ENCODE results near the gene ACSL4. TPM values are rescaled to one million over a fixed set of nuclear protein-coding genes. Genes with fewer than 3 reads are reported as not detected.

The ACSL4 gene
- total RNA-seq, 1 donor: 117 TPM

DNA sequence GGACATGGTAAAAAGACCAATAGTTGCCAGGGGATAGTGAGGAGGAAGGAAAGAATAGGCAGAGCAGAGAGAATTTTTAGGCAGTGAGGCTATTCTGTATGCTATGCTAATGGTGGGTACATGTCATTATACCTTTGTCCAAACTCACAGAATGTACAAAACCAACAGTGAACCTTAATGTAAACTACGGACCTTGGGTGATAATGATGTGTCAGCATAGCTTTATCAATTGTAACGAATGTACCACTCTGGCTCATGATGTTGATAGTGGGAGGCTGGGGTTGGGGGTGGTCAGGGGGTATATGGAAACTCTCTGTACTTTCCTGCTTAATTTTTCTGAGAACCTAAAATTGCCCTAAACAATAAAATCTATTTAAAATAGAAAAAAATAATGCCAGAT, 37.7 kb upstream of the ACSL4 start:
- Histone ChIP-seq H3K4me3 (ENCODE audit: insufficient read depth, low read length) (no peak overlapping the region), H3K36me3 (ENCODE audit: insufficient read depth, low read length) (no peaks in the 10 kb centered on the region), H4K20me1 (ENCODE audit: insufficient read depth, low read length) (no peaks in the 10 kb centered on the region), H3K27me3 (ENCODE audit: insufficient read depth, low read length) (no peaks in the 10 kb centered on the region), H3K27ac (ENCODE audit: low read depth, low read length) (no peak overlapping the region), H3K4me2 (ENCODE audit: insufficient read depth, low read length) (no peak overlapping the region), H2AFZ (ENCODE audit: low read length) (no peak overlapping the region), H3K9me3 (ENCODE audit: low read depth, low read length) (no peaks in the 10 kb centered on the region), H3K4me1 (ENCODE audit: insufficient read depth, low read length) (peaks cover 24% of the 10 kb centered on the region), H3K79me2 (ENCODE audit: insufficient read depth, low read length) (no peaks in the 10 kb centered on the region)
- TF ChIP-seq, protein P1, sequence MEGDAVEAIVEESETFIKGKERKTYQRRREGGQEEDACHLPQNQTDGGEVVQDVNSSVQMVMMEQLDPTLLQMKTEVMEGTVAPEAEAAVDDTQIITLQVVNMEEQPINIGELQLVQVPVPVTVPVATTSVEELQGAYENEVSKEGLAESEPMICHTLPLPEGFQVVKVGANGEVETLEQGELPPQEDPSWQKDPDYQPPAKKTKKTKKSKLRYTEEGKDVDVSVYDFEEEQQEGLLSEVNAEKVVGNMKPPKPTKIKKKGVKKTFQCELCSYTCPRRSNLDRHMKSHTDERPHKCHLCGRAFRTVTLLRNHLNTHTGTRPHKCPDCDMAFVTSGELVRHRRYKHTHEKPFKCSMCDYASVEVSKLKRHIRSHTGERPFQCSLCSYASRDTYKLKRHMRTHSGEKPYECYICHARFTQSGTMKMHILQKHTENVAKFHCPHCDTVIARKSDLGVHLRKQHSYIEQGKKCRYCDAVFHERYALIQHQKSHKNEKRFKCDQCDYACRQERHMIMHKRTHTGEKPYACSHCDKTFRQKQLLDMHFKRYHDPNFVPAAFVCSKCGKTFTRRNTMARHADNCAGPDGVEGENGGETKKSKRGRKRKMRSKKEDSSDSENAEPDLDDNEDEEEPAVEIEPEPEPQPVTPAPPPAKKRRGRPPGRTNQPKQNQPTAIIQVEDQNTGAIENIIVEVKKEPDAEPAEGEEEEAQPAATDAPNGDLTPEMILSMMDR (IDR thresholded peaks at IDR 0.05; ENCODE audit: extremely low read depth, low read depth, low read length): no peak
- no peak for DNase-seq (ENCODE audit: insufficient read length, low spot score, missing footprints)

DNA sequence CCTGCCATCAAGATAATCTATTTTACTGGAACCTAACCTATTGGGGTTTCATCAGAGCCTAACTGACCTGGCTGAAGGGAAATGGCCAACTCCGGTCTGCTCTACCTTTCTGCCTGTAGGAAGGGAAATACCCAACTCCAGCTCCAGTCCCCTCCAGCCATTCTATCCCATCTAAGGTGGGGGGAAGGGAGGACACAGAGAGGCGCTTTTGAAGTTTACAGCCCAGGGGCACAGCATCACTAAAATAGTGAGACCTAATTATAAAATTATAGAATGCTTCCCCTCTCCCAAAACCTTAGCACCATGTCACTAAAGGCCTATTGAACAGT, 27.8 kb upstream of the ACSL4 start:
- H3K4me1 ChIP-seq (ENCODE audit: insufficient read depth, low read length): no peaks in the 10 kb centered on the region
- H3K36me3 ChIP-seq (ENCODE audit: insufficient read depth, low read length): no peaks in the 10 kb centered on the region
- no peak overlapping the region for H3K27ac ChIP-seq (ENCODE audit: low read depth, low read length)
- no peaks in the 10 kb centered on the region for H3K79me2 ChIP-seq (ENCODE audit: insufficient read depth, low read length)
- no peaks in the 10 kb centered on the region for H4K20me1 ChIP-seq (ENCODE audit: insufficient read depth, low read length)
- no peaks in the 10 kb centered on the region for H3K9me3 ChIP-seq (ENCODE audit: low read depth, low read length)
- no peak overlapping the region for H2AFZ ChIP-seq (ENCODE audit: low read length)
- TF ChIP-seq, protein P1 (IDR thresholded peaks at IDR 0.05; ENCODE audit: extremely low read depth, low read depth, low read length): no peak
- no peak overlapping the region for H3K4me2 ChIP-seq (ENCODE audit: insufficient read depth, low read length)
- H3K4me3 ChIP-seq (ENCODE audit: insufficient read depth, low read length): no peak overlapping the region
- no peak for DNase-seq (ENCODE audit: insufficient read length, low spot score, missing footprints)
- no peaks in the 10 kb centered on the region for H3K27me3 ChIP-seq (ENCODE audit: insufficient read depth, low read length)

DNA sequence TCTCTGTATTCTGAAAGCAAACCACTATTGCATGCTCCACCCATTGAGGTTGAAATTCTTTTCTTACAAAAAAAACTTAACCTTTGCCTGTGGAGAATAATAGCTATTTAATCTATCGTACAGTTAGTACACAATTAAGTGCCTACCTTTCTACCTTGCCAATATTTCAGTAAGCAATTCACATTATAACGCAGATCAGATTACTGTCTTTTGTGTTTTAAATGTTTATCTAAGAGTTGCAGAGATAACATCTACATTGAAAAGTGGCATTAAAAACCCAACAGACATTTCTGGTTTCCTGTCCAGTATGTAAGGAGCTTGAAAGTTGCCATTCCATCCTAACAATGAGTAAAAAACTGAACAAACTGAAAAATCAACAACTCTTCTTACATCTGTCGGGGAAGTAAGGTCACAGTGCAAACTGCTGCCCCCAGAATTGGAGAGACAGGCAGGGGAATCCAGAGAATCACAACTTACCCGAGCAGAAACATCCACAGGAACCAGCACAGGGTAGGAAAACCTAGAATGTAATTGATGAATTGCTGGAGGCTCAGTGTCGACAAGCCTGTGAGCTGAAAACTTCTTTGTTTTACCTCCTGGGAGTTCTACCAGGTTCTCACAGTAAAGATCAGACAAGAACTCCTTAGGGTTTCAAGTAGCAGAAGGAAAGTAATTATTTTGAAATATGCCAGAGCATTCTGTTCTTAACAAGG, 27.3 kb upstream of the ACSL4 start:
- H3K4me3 ChIP-seq (ENCODE audit: insufficient read depth, low read length): no peak overlapping the region
- DNase-seq (ENCODE audit: insufficient read length, low spot score, missing footprints): no peak
- peak overlapping the region; percentile 57 for H2AFZ ChIP-seq (ENCODE audit: low read length)
- H3K4me2 ChIP-seq (ENCODE audit: insufficient read depth, low read length): no peak overlapping the region
- no peak overlapping the region for H3K27ac ChIP-seq (ENCODE audit: low read depth, low read length)
- TF ChIP-seq, protein P1 (IDR thresholded peaks at IDR 0.05; ENCODE audit: extremely low read depth, low read depth, low read length): no peak
- no peaks in the 10 kb centered on the region for H3K9me3 ChIP-seq (ENCODE audit: low read depth, low read length)
- H3K4me1 ChIP-seq (ENCODE audit: insufficient read depth, low read length): no peaks in the 10 kb centered on the region
- no peaks in the 10 kb centered on the region for H3K36me3 ChIP-seq (ENCODE audit: insufficient read depth, low read length)
- H3K27me3 ChIP-seq (ENCODE audit: insufficient read depth, low read length): no peaks in the 10 kb centered on the region
- H4K20me1 ChIP-seq (ENCODE audit: insufficient read depth, low read length): no peaks in the 10 kb centered on the region
- H3K79me2 ChIP-seq (ENCODE audit: insufficient read depth, low read length): no peaks in the 10 kb centered on the region

DNA sequence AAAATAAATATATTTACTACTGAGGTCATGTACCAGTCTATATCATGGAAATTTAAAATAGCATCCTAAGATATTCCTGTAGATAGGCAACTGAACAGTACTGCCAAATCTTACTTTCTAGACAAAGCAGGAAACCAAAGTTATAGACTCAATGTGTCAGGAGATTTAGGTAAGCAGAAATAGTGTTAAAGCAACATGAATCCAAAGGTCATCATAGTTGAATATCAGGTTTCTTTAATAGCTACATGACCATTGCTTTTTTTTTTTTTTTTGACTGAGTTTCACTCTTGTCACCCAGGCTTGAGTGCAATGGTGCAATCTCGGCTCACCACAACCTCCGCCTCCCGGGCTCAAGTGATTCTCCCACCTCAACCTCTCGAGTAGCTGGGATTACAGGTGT, 20.2 kb upstream of the ACSL4 start:
- H4K20me1 ChIP-seq (ENCODE audit: insufficient read depth, low read length): no peaks in the 10 kb centered on the region
- H2AFZ ChIP-seq (ENCODE audit: low read length): no peak overlapping the region
- no peak overlapping the region for H3K4me2 ChIP-seq (ENCODE audit: insufficient read depth, low read length)
- H3K36me3 ChIP-seq (ENCODE audit: insufficient read depth, low read length): no peaks in the 10 kb centered on the region
- no peaks in the 10 kb centered on the region for H3K9me3 ChIP-seq (ENCODE audit: low read depth, low read length)
- DNase-seq (ENCODE audit: insufficient read length, low spot score, missing footprints): no peak
- H3K79me2 ChIP-seq (ENCODE audit: insufficient read depth, low read length): no peaks in the 10 kb centered on the region
- peaks cover 3% of the 10 kb centered on the region for H3K27me3 ChIP-seq (ENCODE audit: insufficient read depth, low read length)
- no peak overlapping the region for H3K4me3 ChIP-seq (ENCODE audit: insufficient read depth, low read length)
- no peaks in the 10 kb centered on the region for H3K4me1 ChIP-seq (ENCODE audit: insufficient read depth, low read length)
- TF ChIP-seq, protein P1 (IDR thresholded peaks at IDR 0.05; ENCODE audit: extremely low read depth, low read depth, low read length): no peak
- H3K27ac ChIP-seq (ENCODE audit: low read depth, low read length): no peak overlapping the region
